ENCODE measurements around the gene SLC7A4. TPM values are rescaled to one million over a fixed set of nuclear protein-coding genes. Genes with fewer than 3 reads are reported as not detected.

The SLC7A4 gene
- total RNA-seq, 2 donors from 2014 or later = not detected

Other genes with a start within 250 kb of the SLC7A4 start
- 10 to 100 TPM; 68.3 to 97.6 TPM for gene PI4KA, start 173.8 kb downstream of the SLC7A4 start, total RNA-seq
- gene SNAP29, start 173.6 kb downstream of the SLC7A4 start, total RNA-seq = 10 to 100 TPM; 25.2 to 25.6 TPM
- gene CRKL, start 115.2 kb downstream of the SLC7A4 start, total RNA-seq = 10 to 100 TPM; 70.0 to 84.9 TPM
- gene AIFM3, start 65.3 kb downstream of the SLC7A4 start, total RNA-seq = under 1 TPM; 0.11 to 0.12 TPM
- gene LZTR1, start 50.3 kb downstream of the SLC7A4 start, total RNA-seq = 10 to 100 TPM; 30.7 to 41.8 TPM
- 10 to 100 TPM; 21.9 to 23.9 TPM for gene THAP7, start 30.4 kb downstream of the SLC7A4 start, total RNA-seq
- under 1 TPM in 1 of 2 donors, not detected in 1; 0.34 TPM for gene P2RX6, start 17.4 kb downstream of the SLC7A4 start, total RNA-seq
- not detected for gene LRRC74B, start 13.4 kb upstream of the SLC7A4 start, total RNA-seq

All from activated naive CD4-positive, alpha-beta T cell treated with anti-CD3 and anti-CD28 coated beads, Interleukin-2, amount 50 U/mL, for 72 hours (primary cell).